HFFc6 (cell line): ENCODE data around the gene UNC45A. TPM values are rescaled to one million over a fixed set of nuclear protein-coding genes. Genes with fewer than 3 reads are reported as not detected.

Source experiments
- DNase-seq: peaks from one replicate; pipeline ENCODE4 v3.0.0-alpha.2; 2018
- H3K27ac Mint-ChIP-seq: 2 replicates; pipeline ENCODE4 v1.8.0; 2020; ENCODE audit warnings: mild to moderate bottlenecking, mixed read lengths
- H3K27me3 Mint-ChIP-seq: 2 replicates; pipeline ENCODE4 v1.8.0; 2021; ENCODE audit warnings: mild to moderate bottlenecking, moderate library complexity, mixed read lengths; ENCODE audit not compliant: insufficient read depth
- H3K36me3 Mint-ChIP-seq: 2 replicates; pipeline ENCODE4 v1.8.0; 2021; ENCODE audit warnings: low read depth, mixed read lengths
- H3K4me1 Mint-ChIP-seq: 2 replicates; pipeline ENCODE4 v1.8.0; 2020; ENCODE audit warnings: low read depth, mixed read lengths
- H3K4me3 Mint-ChIP-seq: 2 replicates; pipeline ENCODE4 v1.8.0; 2020; ENCODE audit warnings: mild to moderate bottlenecking, moderate library complexity, mixed read lengths
- H3K9me3 Mint-ChIP-seq: 2 replicates; pipeline ENCODE4 v1.8.0; 2020; ENCODE audit warnings: mild to moderate bottlenecking, mixed read lengths
- total RNA-seq, 6 experiments: library from RNA; stranded (reverse); fragmentation: NEBNext Ultra II Directional; extraction: Animal tissue kit (Norgen Biotek cat#: 25700); gene quantifications; 2 replicates in 1 of 6; 3 replicates in 5 of 6; pipeline ENCODE4 v1.2.3, GENCODE V29; 2021
- TF ChIP-seq, protein P1 (sequence below): fragments of 200-600 bp; sonication (generic); IDR thresholded peaks from 2 replicates; pipeline ENCODE4 v1.5.0; 2021; ENCODE audit warnings: antibody characterized with exemption, mild to moderate bottlenecking

UNC45A gene
- total RNA-seq, 6 experiments from 2014 or later, result 65.3 to 77.5 (median 72.1) TPM

DNA sequence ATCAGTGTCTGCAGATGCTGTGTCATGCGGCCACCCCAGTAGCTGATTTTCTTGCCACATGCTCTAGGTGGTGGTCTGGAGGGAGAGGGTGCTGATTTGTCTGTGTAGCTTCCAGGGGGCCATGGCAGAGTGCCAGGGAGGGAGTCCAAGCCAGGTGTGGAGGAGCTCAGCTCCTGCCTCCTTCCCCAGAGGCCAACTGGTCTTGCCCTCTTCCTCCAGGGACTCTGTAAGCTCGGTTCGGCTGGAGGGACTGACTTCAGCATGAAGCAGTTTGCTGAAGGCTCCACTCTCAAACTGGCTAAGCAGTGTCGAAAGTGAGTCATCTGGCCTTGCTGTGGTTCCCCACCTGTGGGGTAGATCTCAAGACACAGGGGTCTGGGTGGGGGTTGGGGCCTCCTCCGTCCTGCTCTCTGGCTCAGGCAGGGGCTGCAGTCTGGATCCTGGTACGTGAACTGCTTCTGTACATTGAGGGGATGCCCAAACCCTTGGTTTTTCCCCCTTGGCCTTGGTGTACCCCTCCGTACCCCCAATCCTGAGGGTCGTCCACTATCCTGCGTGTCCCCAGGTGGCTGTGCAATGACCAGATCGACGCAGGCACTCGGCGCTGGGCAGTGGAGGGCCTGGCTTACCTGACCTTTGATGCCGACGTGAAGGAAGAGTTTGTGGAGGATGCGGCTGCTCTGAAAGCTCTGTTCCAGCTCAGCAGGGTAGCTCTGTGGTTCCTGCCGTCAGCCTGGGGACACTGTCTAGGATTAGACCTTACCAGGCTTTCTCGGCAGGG is 12.7 kb downstream of the UNC45A start:
- no peak overlapping the region for H3K27ac Mint-ChIP-seq
- peaks cover 15% of the 10 kb centered on the region for H3K4me1 Mint-ChIP-seq
- TF ChIP-seq, protein P1, sequence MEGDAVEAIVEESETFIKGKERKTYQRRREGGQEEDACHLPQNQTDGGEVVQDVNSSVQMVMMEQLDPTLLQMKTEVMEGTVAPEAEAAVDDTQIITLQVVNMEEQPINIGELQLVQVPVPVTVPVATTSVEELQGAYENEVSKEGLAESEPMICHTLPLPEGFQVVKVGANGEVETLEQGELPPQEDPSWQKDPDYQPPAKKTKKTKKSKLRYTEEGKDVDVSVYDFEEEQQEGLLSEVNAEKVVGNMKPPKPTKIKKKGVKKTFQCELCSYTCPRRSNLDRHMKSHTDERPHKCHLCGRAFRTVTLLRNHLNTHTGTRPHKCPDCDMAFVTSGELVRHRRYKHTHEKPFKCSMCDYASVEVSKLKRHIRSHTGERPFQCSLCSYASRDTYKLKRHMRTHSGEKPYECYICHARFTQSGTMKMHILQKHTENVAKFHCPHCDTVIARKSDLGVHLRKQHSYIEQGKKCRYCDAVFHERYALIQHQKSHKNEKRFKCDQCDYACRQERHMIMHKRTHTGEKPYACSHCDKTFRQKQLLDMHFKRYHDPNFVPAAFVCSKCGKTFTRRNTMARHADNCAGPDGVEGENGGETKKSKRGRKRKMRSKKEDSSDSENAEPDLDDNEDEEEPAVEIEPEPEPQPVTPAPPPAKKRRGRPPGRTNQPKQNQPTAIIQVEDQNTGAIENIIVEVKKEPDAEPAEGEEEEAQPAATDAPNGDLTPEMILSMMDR, result no peak
- H3K9me3 Mint-ChIP-seq, result no peaks in the 10 kb centered on the region
- peaks cover 38% of the 10 kb centered on the region for H3K36me3 Mint-ChIP-seq
- no peak for DNase-seq
- H3K27me3 Mint-ChIP-seq, result peaks cover 6% of the 10 kb centered on the region; the same call in 1 of the 2 replicates
- H3K4me3 Mint-ChIP-seq, result no peak overlapping the region

DNA sequence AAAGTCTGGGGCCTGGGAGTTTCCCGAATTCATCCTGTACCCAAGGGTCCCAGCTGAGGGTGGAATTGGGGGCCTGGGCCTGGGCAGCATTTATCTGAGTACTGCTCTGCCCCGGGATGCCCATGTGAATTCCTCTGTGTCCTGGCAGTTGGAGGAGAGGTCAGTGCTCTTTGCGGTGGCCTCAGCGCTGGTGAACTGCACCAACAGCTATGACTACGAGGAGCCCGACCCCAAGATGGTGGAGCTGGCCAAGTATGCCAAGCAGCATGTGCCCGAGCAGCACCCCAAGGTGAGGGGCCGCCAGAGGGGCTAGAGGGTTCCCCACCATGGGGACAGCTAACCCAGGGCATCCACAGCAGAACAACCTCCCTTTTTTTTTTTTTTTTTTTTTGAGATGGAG is 13.4 kb downstream of the UNC45A start:
- Mint-ChIP-seq H3K27ac (no peak overlapping the region), H3K9me3 (no peaks in the 10 kb centered on the region), H3K4me1 (peaks cover 15% of the 10 kb centered on the region), H3K27me3 (peaks cover 6% of the 10 kb centered on the region; the same call in 1 of the 2 replicates), H3K36me3 (peaks cover 37% of the 10 kb centered on the region), H3K4me3 (no peak overlapping the region)
- TF ChIP-seq, protein P1, result no peak
- DNase-seq, result no peak

DNA sequence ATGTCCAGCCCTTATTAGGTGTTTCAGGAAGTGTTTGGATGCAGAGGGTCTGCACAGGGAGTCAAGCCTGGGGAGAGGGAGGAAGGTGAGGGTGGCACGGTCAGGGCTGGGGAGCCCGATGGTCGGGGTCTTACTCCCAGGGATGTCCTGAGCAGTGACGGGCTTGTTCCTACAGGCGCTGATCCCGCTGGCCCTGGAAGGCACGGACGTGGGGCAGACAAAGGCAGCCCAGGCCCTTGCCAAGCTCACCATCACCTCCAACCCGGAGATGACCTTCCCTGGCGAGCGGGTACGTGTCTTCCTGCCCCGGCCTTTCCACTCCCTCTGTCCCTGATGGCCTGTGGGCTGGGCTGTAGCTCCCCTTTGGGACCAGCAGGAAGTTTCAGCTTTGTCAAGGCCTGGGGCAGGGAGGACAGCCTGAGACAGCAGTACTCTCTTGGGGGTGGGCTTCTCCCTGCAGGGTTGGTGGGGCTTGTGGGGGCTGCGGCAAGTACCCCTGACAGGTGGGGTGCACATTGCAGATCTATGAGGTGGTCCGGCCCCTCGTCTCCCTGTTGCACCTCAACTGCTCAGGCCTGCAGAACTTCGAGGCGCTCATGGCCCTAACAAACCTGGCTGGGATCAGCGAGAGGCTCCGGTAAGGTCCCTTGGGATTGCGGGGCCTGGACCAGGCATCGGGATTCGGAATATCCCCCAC is 15.0 kb downstream of the UNC45A start:
- no peak for DNase-seq
- H3K4me1 Mint-ChIP-seq, result peaks cover 15% of the 10 kb centered on the region
- TF ChIP-seq, protein P1, result no peak
- no peaks in the 10 kb centered on the region for H3K9me3 Mint-ChIP-seq
- H3K4me3 Mint-ChIP-seq, result no peak overlapping the region
- peaks cover 36% of the 10 kb centered on the region for H3K36me3 Mint-ChIP-seq
- peaks cover 9% of the 10 kb centered on the region; the same call in 1 of the 2 replicates for H3K27me3 Mint-ChIP-seq
- H3K27ac Mint-ChIP-seq, result peak overlapping the region; percentile 40; the same call in 1 of the 2 replicates

DNA sequence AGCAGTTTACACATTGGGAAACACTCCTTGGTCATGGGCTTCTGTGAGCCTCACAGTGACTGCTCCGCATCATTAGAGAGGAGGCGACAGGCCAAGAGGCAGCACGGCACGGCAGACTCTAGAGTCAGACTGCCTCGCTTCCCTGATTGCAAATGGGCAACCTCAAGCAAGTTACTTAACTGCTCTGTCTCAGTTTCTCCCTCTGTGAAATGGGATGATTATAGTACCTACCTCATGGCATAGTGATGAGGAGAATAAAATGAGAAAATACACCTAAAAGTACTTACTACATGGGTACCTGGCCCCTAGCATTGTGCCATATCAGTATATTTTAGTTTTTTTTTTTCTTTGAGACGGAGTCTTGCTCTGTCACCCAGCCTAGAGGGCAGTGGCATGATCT is 15.6 kb downstream of the UNC45A start:
- Mint-ChIP-seq H3K27me3 (peaks cover 9% of the 10 kb centered on the region; the same call in 1 of the 2 replicates), H3K36me3 (peaks cover 36% of the 10 kb centered on the region), H3K4me1 (peaks cover 18% of the 10 kb centered on the region), H3K4me3 (no peak overlapping the region), H3K9me3 (no peaks in the 10 kb centered on the region), H3K27ac (no peak overlapping the region)
- no peak for DNase-seq
- TF ChIP-seq, protein P1, result no peak

DNA sequence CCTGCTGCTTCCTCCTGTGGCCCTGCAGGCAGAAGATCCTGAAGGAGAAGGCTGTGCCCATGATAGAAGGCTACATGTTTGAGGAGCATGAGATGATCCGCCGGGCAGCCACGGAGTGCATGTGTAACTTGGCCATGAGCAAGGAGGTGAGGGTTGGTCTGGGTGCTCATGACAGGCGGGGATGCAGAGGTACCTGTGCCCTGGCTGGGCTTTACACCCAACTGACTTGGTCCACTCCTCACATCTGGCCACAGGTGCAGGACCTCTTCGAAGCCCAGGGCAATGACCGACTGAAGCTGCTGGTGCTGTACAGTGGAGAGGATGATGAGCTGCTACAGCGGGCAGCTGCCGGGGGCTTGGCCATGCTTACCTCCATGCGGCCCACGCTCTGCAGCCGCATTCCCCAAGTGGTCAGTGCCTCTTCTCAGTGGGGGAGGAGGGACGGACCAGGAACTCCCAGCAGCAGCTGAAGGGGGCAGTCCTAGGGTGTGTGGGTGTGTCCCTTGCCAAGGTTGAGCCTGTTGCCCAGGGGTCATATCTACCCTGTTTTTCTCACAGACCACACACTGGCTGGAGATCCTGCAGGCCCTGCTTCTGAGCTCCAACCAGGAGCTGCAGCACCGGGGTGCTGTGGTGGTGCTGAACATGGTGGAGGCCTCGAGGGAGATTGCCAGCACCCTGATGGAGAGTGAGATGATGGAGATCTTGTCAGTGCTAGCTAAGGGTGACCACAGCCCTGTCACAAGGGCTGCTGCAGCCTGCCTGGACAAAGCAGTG is 18.0 kb downstream of the UNC45A start:
- H3K27me3 Mint-ChIP-seq, result peaks cover 12% of the 10 kb centered on the region
- peak overlapping the region; percentile 20 for H3K27ac Mint-ChIP-seq
- no peak overlapping the region for H3K4me3 Mint-ChIP-seq

More for the DNA sequence above, 18.0 kb downstream of the UNC45A start:
- Mint-ChIP-seq H3K4me1 (peaks cover 32% of the 10 kb centered on the region), H3K36me3 (peaks cover 28% of the 10 kb centered on the region), H3K9me3 (no peaks in the 10 kb centered on the region)
- TF ChIP-seq, protein P1, result no peak
- no peak for DNase-seq
